Measurements from ENCODE around the gene TTF2. TPM values are rescaled to one million over a fixed set of nuclear protein-coding genes. Genes with fewer than 3 reads are reported as not detected.

TTF2 gene
- total and polyA plus RNA-seq, 2 donors, result 5.8 to 26.3 TPM

- DNase-seq (ENCODE audit: low read depth in 6 of 9, low spot score in 9 of 9), result no peak
- H3K4me1 ChIP-seq (ENCODE audit: control insufficient read depth in 2 of 2, insufficient read depth in 2 of 2, low read length in 2 of 2), result no peaks in the 10 kb centered on the region
- no peak overlapping the region for H3K4me3 ChIP-seq (ENCODE audit: low read length in 2 of 2)
- no peaks in the 10 kb centered on the region for H3K9me3 ChIP-seq (ENCODE audit: control insufficient read depth in 2 of 2, insufficient read depth in 1 of 2, low read length in 1 of 2)
- H3K27ac ChIP-seq (ENCODE audit: low read depth in 1 of 2, low read length in 1 of 2), result no peak overlapping the region
- H3K27me3 ChIP-seq (ENCODE audit: control insufficient read depth in 2 of 2, insufficient read depth in 1 of 2, low read length in 1 of 2), result no peaks in the 10 kb centered on the region
- peaks cover 12 to 31% of the 10 kb centered on the region in 2 donors for H3K36me3 ChIP-seq (ENCODE audit: control insufficient read depth in 2 of 2, insufficient read depth in 2 of 2, low read length in 1 of 2)
Observed at GRCh38 chr1:117105722-117106121, 45.6 kb downstream of the TTF2 start.

GRCh38 chr1:117106478-117106877 is 46.4 kb downstream of the TTF2 start:
- Histone ChIP-seq H3K4me3 (ENCODE audit: low read length in 2 of 2) (no peak overlapping the region), H3K4me1 (ENCODE audit: control insufficient read depth in 2 of 2, insufficient read depth in 2 of 2, low read length in 2 of 2) (no peaks in the 10 kb centered on the region), H3K27me3 (ENCODE audit: control insufficient read depth in 2 of 2, insufficient read depth in 1 of 2, low read length in 1 of 2) (no peaks in the 10 kb centered on the region), H3K9me3 (ENCODE audit: control insufficient read depth in 2 of 2, insufficient read depth in 1 of 2, low read length in 1 of 2) (no peaks in the 10 kb centered on the region), H3K36me3 (ENCODE audit: control insufficient read depth in 2 of 2, insufficient read depth in 2 of 2, low read length in 1 of 2) (peaks cover 12 to 24% of the 10 kb centered on the region in 2 donors), H3K27ac (ENCODE audit: low read depth in 1 of 2, low read length in 1 of 2) (no peak overlapping the region)
- peak in 1 of 9 donors; percentile 16 for DNase-seq (ENCODE audit: low read depth in 6 of 9, low spot score in 9 of 9)
- WGBS, result 84% methylated on average over 2 of the region's 2 CpGs

- Histone ChIP-seq H3K27ac (ENCODE audit: low read depth in 1 of 2, low read length in 1 of 2) (no peak overlapping the region), H3K36me3 (ENCODE audit: control insufficient read depth in 2 of 2, insufficient read depth in 2 of 2, low read length in 1 of 2) (peaks cover 12 to 21% of the 10 kb centered on the region in 2 donors), H3K4me3 (ENCODE audit: low read length in 2 of 2) (no peak overlapping the region), H3K27me3 (ENCODE audit: control insufficient read depth in 2 of 2, insufficient read depth in 1 of 2, low read length in 1 of 2) (no peaks in the 10 kb centered on the region), H3K4me1 (ENCODE audit: control insufficient read depth in 2 of 2, insufficient read depth in 2 of 2, low read length in 2 of 2) (no peaks in the 10 kb centered on the region), H3K9me3 (ENCODE audit: control insufficient read depth in 2 of 2, insufficient read depth in 1 of 2, low read length in 1 of 2) (no peaks in the 10 kb centered on the region)
- DNase-seq (ENCODE audit: low read depth in 6 of 9, low spot score in 9 of 9), result no peak
- WGBS, result 97% methylated on average over 2 of the region's 2 CpGs
Observed at GRCh38 chr1:117107364-117107763, 47.2 kb downstream of the TTF2 start.

GRCh38 chr1:117110774-117111173 is 50.6 kb downstream of the TTF2 start:
- WGBS, result 100% methylated on average over 2 of the region's 2 CpGs

GRCh38 chr1:117112047-117112717 is 52.1 kb downstream of the TTF2 start:
- no peak for DNase-seq (ENCODE audit: low read depth in 6 of 9, low spot score in 9 of 9)
- WGBS, result 98% methylated on average over 7 of the region's 7 CpGs
- H3K27me3 ChIP-seq (ENCODE audit: control insufficient read depth in 2 of 2, insufficient read depth in 1 of 2, low read length in 1 of 2), result no peaks in the 10 kb centered on the region
- no peak overlapping the region for H3K27ac ChIP-seq (ENCODE audit: low read depth in 1 of 2, low read length in 1 of 2)
- H3K4me1 ChIP-seq (ENCODE audit: control insufficient read depth in 2 of 2, insufficient read depth in 2 of 2, low read length in 2 of 2), result no peaks in the 10 kb centered on the region
- H3K9me3 ChIP-seq (ENCODE audit: control insufficient read depth in 2 of 2, insufficient read depth in 1 of 2, low read length in 1 of 2), result no peaks in the 10 kb centered on the region
- H3K36me3 ChIP-seq (ENCODE audit: control insufficient read depth in 2 of 2, insufficient read depth in 2 of 2, low read length in 1 of 2), result no peaks in the 10 kb centered on the region
- no peak overlapping the region for H3K4me3 ChIP-seq (ENCODE audit: low read length in 2 of 2)

More at GRCh38 chr1:117110774-117111173, 50.6 kb downstream of the TTF2 start:
- H3K4me3 ChIP-seq (ENCODE audit: low read length in 2 of 2), result no peak overlapping the region
- no peak overlapping the region for H3K27ac ChIP-seq (ENCODE audit: low read depth in 1 of 2, low read length in 1 of 2)
- peaks cover 0 to 2% of the 10 kb centered on the region in 2 donors for H3K36me3 ChIP-seq (ENCODE audit: control insufficient read depth in 2 of 2, insufficient read depth in 2 of 2, low read length in 1 of 2)
- H3K27me3 ChIP-seq (ENCODE audit: control insufficient read depth in 2 of 2, insufficient read depth in 1 of 2, low read length in 1 of 2), result no peaks in the 10 kb centered on the region
- no peaks in the 10 kb centered on the region for H3K4me1 ChIP-seq (ENCODE audit: control insufficient read depth in 2 of 2, insufficient read depth in 2 of 2, low read length in 2 of 2)
- no peak for DNase-seq (ENCODE audit: low read depth in 6 of 9, low spot score in 9 of 9)
- no peaks in the 10 kb centered on the region for H3K9me3 ChIP-seq (ENCODE audit: control insufficient read depth in 2 of 2, insufficient read depth in 1 of 2, low read length in 1 of 2)

- 96% methylated on average over 11 of the region's 11 CpGs for WGBS
- no peak for DNase-seq (ENCODE audit: low read depth in 6 of 9, low spot score in 9 of 9)
- Histone ChIP-seq H3K27ac (ENCODE audit: low read depth in 1 of 2, low read length in 1 of 2) (no peak overlapping the region), H3K4me1 (ENCODE audit: control insufficient read depth in 2 of 2, insufficient read depth in 2 of 2, low read length in 2 of 2) (no peaks in the 10 kb centered on the region), H3K4me3 (ENCODE audit: low read length in 2 of 2) (no peak overlapping the region), H3K36me3 (ENCODE audit: control insufficient read depth in 2 of 2, insufficient read depth in 2 of 2, low read length in 1 of 2) (no peaks in the 10 kb centered on the region), H3K27me3 (ENCODE audit: control insufficient read depth in 2 of 2, insufficient read depth in 1 of 2, low read length in 1 of 2) (no peaks in the 10 kb centered on the region), H3K9me3 (ENCODE audit: control insufficient read depth in 2 of 2, insufficient read depth in 1 of 2, low read length in 1 of 2) (no peaks in the 10 kb centered on the region)
Observed at GRCh38 chr1:117113199-117113598, 53.1 kb downstream of the TTF2 start.

GRCh38 chr1:117114877-117115276 is 54.8 kb downstream of the TTF2 start:
- H3K4me1 ChIP-seq (ENCODE audit: control insufficient read depth in 2 of 2, insufficient read depth in 2 of 2, low read length in 2 of 2), result no peaks in the 10 kb centered on the region
- no peaks in the 10 kb centered on the region for H3K9me3 ChIP-seq (ENCODE audit: control insufficient read depth in 2 of 2, insufficient read depth in 1 of 2, low read length in 1 of 2)
- no peak for DNase-seq (ENCODE audit: low read depth in 6 of 9, low spot score in 9 of 9)
- no peaks in the 10 kb centered on the region for H3K27me3 ChIP-seq (ENCODE audit: control insufficient read depth in 2 of 2, insufficient read depth in 1 of 2, low read length in 1 of 2)
- H3K4me3 ChIP-seq (ENCODE audit: low read length in 2 of 2), result no peak overlapping the region
- WGBS, result 91% methylated on average over 2 of the region's 2 CpGs
- no peaks in the 10 kb centered on the region for H3K36me3 ChIP-seq (ENCODE audit: control insufficient read depth in 2 of 2, insufficient read depth in 2 of 2, low read length in 1 of 2)
- no peak overlapping the region for H3K27ac ChIP-seq (ENCODE audit: low read depth in 1 of 2, low read length in 1 of 2)

- no peak overlapping the region for H3K4me3 ChIP-seq (ENCODE audit: low read length in 2 of 2)
- H3K36me3 ChIP-seq (ENCODE audit: control insufficient read depth in 2 of 2, insufficient read depth in 2 of 2, low read length in 1 of 2), result no peaks in the 10 kb centered on the region
- peaks cover 2 to 8% of the 10 kb centered on the region in 2 donors for H3K27me3 ChIP-seq (ENCODE audit: control insufficient read depth in 2 of 2, insufficient read depth in 1 of 2, low read length in 1 of 2)
- no peaks in the 10 kb centered on the region for H3K9me3 ChIP-seq (ENCODE audit: control insufficient read depth in 2 of 2, insufficient read depth in 1 of 2, low read length in 1 of 2)
- WGBS, result 98% methylated on average over 13 of the region's 13 CpGs
- no peak for DNase-seq (ENCODE audit: low read depth in 6 of 9, low spot score in 9 of 9)
- H3K4me1 ChIP-seq (ENCODE audit: control insufficient read depth in 2 of 2, insufficient read depth in 2 of 2, low read length in 2 of 2), result peaks cover 0 to 3% of the 10 kb centered on the region in 2 donors
- H3K27ac ChIP-seq (ENCODE audit: low read depth in 1 of 2, low read length in 1 of 2), result no peak overlapping the region
Observed at GRCh38 chr1:117116090-117116783, 56.1 kb downstream of the TTF2 start.

- Histone ChIP-seq H3K4me1 (ENCODE audit: control insufficient read depth in 2 of 2, insufficient read depth in 2 of 2, low read length in 2 of 2) (peaks cover 0 to 7% of the 10 kb centered on the region in 2 donors), H3K4me3 (ENCODE audit: low read length in 2 of 2) (no peak overlapping the region), H3K9me3 (ENCODE audit: control insufficient read depth in 2 of 2, insufficient read depth in 1 of 2, low read length in 1 of 2) (no peaks in the 10 kb centered on the region), H3K27me3 (ENCODE audit: control insufficient read depth in 2 of 2, insufficient read depth in 1 of 2, low read length in 1 of 2) (peaks cover 2 to 13% of the 10 kb centered on the region in 2 donors), H3K36me3 (ENCODE audit: control insufficient read depth in 2 of 2, insufficient read depth in 2 of 2, low read length in 1 of 2) (no peaks in the 10 kb centered on the region), H3K27ac (ENCODE audit: low read depth in 1 of 2, low read length in 1 of 2) (no peak overlapping the region)
- WGBS, result 81% methylated on average over 3 of the region's 3 CpGs
- DNase-seq (ENCODE audit: low read depth in 6 of 9, low spot score in 9 of 9), result no peak
Observed at GRCh38 chr1:117116784-117117130, 56.6 kb downstream of the TTF2 start.
